ENCODE data around the gene SOX6.

DNA sequence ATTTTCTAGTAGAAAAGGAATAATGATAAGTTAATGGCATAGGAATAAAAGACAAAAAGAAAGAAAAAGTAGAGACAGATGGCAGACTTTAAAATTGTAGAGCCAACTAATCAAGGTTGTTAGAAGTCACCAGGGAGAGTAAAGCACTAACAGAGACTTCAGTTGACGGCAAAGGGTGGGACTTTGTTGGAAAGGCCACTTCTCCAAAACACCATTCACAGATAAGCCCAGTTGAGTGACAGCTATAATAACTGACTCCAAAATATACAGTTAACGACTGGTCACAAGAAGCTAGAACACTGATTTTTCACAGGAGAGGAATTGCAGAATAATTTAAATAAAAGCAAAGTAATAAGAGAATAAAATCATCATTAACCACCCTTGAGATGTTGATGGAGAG is 16.0 kb upstream of the SOX6 start:
- TF ChIP-seq, protein P1, sequence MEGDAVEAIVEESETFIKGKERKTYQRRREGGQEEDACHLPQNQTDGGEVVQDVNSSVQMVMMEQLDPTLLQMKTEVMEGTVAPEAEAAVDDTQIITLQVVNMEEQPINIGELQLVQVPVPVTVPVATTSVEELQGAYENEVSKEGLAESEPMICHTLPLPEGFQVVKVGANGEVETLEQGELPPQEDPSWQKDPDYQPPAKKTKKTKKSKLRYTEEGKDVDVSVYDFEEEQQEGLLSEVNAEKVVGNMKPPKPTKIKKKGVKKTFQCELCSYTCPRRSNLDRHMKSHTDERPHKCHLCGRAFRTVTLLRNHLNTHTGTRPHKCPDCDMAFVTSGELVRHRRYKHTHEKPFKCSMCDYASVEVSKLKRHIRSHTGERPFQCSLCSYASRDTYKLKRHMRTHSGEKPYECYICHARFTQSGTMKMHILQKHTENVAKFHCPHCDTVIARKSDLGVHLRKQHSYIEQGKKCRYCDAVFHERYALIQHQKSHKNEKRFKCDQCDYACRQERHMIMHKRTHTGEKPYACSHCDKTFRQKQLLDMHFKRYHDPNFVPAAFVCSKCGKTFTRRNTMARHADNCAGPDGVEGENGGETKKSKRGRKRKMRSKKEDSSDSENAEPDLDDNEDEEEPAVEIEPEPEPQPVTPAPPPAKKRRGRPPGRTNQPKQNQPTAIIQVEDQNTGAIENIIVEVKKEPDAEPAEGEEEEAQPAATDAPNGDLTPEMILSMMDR (IDR thresholded peaks at IDR 0.05) = no peak
- TF ChIP-seq POLR2AphosphoS5 (IDR thresholded peaks at IDR 0.05; ENCODE audit: insufficient read depth in 1 of 2, low read depth in 1 of 2) = no peak
- TF ChIP-seq POLR2A (IDR thresholded peaks at IDR 0.05) = no peak

All from vagina (tissue), 2 donors.